GM12875 (cell line): ENCODE measurements around the gene BCOR.

Source experiments
- H3K4me3 ChIP-seq: one replicate; pipeline ENCODE4 v1.5.1; 2011; ENCODE audit warnings: low read depth, low read length, control low read depth
- TF ChIP-seq, protein P1 (sequence below): IDR thresholded peaks from 2 replicates; pipeline ENCODE4 v1.5.1; 2011; ENCODE audit warnings: low read depth, mild to moderate bottlenecking, control low read depth, inconsistent platforms, low read length, moderate library complexity, borderline replicate concordance; ENCODE audit not compliant: insufficient read depth

Gene BCOR

DNA sequence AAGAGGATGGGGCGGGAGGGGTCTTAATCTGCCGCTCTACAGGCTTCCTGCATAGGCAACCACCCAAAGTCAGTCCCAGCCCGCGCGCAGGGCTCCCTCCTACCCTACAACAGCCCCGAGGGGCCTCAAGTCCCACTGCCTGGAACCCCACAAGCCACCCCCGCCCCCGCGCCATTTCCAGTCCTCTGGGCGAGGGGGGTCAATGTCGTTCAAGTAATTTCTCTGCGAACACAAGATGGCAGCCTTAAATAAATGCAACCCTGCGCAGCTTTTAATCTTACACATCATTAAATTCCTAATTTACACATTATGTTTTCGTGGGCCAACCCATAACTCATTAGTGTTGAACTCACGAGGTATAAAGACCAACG is 92.9 kb downstream of the BCOR start:
- H3K4me3 ChIP-seq: no peak overlapping the region
- TF ChIP-seq, protein P1, sequence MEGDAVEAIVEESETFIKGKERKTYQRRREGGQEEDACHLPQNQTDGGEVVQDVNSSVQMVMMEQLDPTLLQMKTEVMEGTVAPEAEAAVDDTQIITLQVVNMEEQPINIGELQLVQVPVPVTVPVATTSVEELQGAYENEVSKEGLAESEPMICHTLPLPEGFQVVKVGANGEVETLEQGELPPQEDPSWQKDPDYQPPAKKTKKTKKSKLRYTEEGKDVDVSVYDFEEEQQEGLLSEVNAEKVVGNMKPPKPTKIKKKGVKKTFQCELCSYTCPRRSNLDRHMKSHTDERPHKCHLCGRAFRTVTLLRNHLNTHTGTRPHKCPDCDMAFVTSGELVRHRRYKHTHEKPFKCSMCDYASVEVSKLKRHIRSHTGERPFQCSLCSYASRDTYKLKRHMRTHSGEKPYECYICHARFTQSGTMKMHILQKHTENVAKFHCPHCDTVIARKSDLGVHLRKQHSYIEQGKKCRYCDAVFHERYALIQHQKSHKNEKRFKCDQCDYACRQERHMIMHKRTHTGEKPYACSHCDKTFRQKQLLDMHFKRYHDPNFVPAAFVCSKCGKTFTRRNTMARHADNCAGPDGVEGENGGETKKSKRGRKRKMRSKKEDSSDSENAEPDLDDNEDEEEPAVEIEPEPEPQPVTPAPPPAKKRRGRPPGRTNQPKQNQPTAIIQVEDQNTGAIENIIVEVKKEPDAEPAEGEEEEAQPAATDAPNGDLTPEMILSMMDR: no peak

DNA sequence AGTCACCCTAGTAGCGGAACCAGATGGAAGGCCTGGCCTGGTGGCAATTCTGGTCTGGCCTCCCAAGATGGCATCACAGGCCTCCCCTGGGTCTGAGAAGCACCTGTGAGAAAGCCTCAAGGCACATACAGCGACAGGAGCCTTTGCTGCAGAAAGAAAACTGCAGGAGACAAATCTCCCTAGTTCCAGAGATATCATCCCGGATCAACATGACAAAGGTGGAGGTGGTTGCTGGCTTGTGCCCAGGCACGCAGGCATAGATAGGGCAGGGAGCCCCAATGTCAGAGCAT is 93.6 kb downstream of the BCOR start:
- TF ChIP-seq, protein P1: no peak

DNA sequence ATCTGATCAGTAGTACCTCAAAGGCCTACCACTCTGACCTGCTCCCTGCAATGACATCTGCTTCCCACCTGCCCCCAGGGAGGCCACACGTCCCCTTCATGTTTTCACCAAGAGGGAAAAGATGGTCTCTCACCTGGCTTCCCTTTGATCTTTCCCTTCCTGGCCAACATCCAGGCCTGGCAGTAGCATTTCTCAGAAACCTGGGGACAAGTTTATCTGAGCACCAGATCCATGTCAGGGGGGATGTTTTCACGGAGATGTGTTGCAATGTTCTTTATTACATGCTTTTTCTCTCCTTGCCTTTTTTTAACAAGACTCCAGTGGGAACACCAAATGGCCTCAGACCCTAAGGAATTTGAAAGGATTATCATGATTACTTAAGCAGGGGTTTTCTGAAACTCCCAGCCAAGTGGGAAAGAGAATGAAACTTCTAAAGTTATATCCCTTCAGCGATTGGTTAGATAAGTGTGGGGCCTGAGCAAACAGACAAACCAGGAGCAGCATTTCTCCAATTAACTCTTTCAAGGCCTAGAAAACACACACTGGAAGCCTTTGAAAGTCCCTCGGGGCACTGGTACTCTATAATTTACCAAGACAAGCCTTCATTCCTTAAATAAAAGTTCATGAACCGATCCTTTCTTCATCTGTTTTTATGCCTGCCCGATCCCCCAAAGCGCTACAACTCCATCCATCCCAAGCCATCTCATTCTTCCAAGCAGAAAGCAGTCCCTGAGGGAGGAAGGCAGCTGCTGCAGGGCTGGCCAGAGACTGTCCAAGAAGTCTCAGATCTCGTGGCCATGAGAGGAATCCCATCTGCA is 94.1 kb downstream of the BCOR start:
- TF ChIP-seq, protein P1: no peak
- no peak overlapping the region for H3K4me3 ChIP-seq

More for the DNA sequence above, 93.6 kb downstream of the BCOR start:
- no peak overlapping the region for H3K4me3 ChIP-seq

DNA sequence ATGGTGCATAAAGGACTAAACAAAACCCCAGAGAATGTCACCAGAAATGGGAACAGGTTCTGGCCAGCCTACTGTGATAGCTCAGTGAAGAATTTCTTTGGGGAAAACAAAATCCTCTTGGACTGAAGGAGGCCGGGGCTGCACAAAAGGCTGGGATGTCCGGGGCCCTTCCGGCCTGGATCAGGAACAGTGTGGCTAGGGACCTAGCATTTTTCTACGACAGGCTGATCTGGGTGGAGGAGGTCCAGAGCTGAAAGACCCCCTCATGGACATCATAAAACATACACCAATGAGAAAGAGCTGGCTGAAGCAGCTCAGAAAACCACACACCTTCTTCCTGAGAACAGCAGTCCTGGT is 94.7 kb downstream of the BCOR start:
- no peak overlapping the region for H3K4me3 ChIP-seq
- TF ChIP-seq, protein P1: no peak
